ENCODE measurements around the gene SERTAD4.

The SERTAD4 gene

GRCh38 chr1:210248341-210248740, 15.7 kb downstream of the SERTAD4 start:
- CTCF ChIA-PET, result interaction anchor here (1.1 kb wide), 1 partner anchor 13 kb away, joined by 3 read pairs; no protein-coding TSS in a partner anchor
- TF ChIP-seq CTCF (IDR thresholded peaks at IDR 0.05; ENCODE audit: control extremely low read depth, extremely low read depth, low read depth, missing control alignments), result no peak
- POLR2A ChIA-PET, result no interaction called here
- no peak for DNase-seq (ENCODE audit: extremely low spot score)

GRCh38 chr1:210250665-210250997, 18.0 kb downstream of the SERTAD4 start:
- TF ChIP-seq CTCF (IDR thresholded peaks at IDR 0.05; ENCODE audit: control extremely low read depth, extremely low read depth, low read depth, missing control alignments), result no peak
- POLR2A ChIA-PET, result interaction anchor here (0.7 kb wide), 1 partner anchor 482 kb away, joined by 3 read pairs; no protein-coding TSS in a partner anchor
- CTCF ChIA-PET, result no interaction called here
- DNase-seq (ENCODE audit: extremely low spot score), result no peak

DNA sequence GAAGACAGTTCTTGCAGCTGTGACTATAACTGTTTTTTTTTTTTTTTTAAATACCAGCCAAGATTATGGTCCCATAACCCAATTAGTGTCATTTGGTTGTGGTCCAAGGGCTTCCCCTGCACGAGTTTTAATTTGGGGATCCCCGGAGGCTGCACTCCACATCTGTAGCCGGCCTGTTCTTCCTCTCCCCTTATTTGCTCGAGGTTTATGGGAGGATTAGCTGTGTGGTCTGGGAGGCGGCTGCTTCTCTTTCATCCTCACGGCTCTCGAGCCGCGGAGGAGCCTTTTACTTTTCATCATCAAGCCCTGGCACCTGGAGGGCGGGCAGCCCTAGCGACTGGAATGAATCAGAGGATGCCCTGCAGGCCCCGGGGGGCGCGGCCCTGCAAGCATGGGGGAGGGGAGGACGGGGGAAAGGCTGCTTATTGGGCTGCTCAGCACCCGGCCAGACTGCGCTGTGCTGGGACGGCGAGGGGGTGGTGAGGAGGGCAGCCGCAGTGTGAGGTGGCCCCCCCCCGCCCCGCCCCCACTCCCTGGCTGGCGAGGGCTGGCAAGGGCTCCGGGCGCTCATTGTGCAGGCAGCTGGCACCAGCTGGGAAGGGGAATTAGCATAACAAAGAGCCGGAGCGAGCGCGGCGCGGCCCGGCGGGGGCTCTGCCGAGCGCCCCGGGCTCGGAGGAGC, 18.5 kb downstream of the SERTAD4 start:
- no peak for DNase-seq (ENCODE audit: extremely low spot score)
- POLR2A ChIA-PET, result interaction anchor here (0.7 kb wide), 1 partner anchor 483 kb away, joined by 3 read pairs; no protein-coding TSS in a partner anchor
- TF ChIP-seq CTCF (IDR thresholded peaks at IDR 0.05; ENCODE audit: control extremely low read depth, extremely low read depth, low read depth, missing control alignments), result no peak
- CTCF ChIA-PET, result no interaction called here

- TF ChIP-seq CTCF (IDR thresholded peaks at IDR 0.05; ENCODE audit: control extremely low read depth, extremely low read depth, low read depth, missing control alignments), result no peak
- no peak for DNase-seq (ENCODE audit: extremely low spot score)
- POLR2A ChIA-PET, result no interaction called here
- CTCF ChIA-PET, result interaction anchor here (1.0 to 1.3 kb wide), 4 partner anchors 9 to 108 kb away, joined by 3 read pairs; no protein-coding TSS in a partner anchor
Observed at GRCh38 chr1:210251680-210252490, 19.3 kb downstream of the SERTAD4 start.

DNA sequence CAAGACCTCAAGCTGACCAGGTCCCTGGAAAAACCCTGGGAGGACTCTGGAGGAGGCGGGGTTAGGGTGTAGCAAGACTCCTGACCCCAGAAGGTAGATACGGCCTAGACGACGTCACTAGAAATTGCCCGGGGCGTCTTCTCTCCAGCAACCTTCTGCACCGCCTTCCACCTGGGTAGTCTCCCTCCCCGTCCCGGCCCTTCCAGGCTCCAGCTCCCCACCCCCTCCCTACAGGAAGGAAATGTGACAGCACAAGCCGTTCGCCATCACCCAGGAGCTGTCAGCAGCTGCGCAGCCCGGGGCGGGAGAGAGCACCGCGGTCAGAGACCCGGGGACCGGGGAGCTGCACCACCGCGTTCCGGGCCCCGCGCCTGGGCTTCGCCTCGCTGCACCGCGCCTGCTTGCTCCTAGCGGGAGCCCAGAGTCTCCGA, 20.0 kb downstream of the SERTAD4 start:
- no peak for DNase-seq (ENCODE audit: extremely low spot score)
- TF ChIP-seq CTCF (IDR thresholded peaks at IDR 0.05; ENCODE audit: control extremely low read depth, extremely low read depth, low read depth, missing control alignments), result no peak
- ChIA-PET CTCF (interaction anchor here (1.0 to 1.3 kb wide), 4 partner anchors 10 to 109 kb away, joined by 3 read pairs; no protein-coding TSS in a partner anchor), POLR2A (no interaction called here)

DNA sequence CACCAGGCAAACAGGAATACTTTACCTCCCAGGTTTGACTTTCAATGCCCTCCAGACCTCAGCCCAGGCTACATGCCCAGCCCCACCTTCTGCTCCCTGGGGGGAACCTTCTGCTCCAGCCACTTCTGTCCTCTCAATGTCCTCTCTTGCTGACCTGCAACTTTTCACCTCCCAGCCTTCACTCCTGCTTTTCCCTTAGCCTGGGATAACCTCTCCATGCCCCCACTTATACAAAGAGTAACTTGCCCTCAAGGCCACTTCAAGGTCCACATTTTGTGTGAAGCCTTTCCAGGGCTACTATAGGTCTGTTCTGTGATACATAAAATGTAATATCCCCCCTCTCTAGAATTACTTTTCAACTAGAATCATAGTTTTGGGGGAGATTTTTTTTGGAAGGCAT, 21.7 kb downstream of the SERTAD4 start:
- POLR2A ChIA-PET, result no interaction called here
- TF ChIP-seq CTCF (IDR thresholded peaks at IDR 0.05; ENCODE audit: control extremely low read depth, extremely low read depth, low read depth, missing control alignments), result no peak
- CTCF ChIA-PET, result interaction anchor here (1.4 to 1.5 kb wide), 2 partner anchors 8 to 9 kb away, joined by 3 to 4 read pairs; no protein-coding TSS in a partner anchor
- no peak for DNase-seq (ENCODE audit: extremely low spot score)

Data from GM10248 (cell line).